MCF 10A (cell line): ENCODE data around the gene SFRP4. TPM values are rescaled to one million over a fixed set of nuclear protein-coding genes. Genes with fewer than 3 reads are reported as not detected.
"Not testable (repeated sequence)": the region's sequence is repeated elsewhere in the genome, so short reads cannot be mapped to it uniquely, and the experiment has no call there.

Experiments used
- BruUV-seq: library from RNA; stranded (reverse); fragments of 400-500 nt; replicated peaks from 2 replicates; lab custom pipeline; 2021; lab: Mats Ljungman, UMichigan
- CTCF ChIA-PET: fragments of 300-600 bp; sonication (Branson Sonifier 250); formaldehyde crosslinking; extraction: SDS; loops from one replicate; lab custom pipeline; 2021; ENCODE audit warnings: antibody characterized with exemption, inconsistent platforms; lab: Yijun Ruan, JAX
- POLR2A ChIA-PET: fragments of 300-600, 350-650 bp; sonication (Branson Sonifier 250); formaldehyde crosslinking; extraction: SDS; loops from one replicate; lab custom pipeline; 2020; ENCODE audit warnings: antibody characterized with exemption, inconsistent platforms; lab: Yijun Ruan, JAX
- DNase-seq: peaks from one replicate; pipeline ENCODE4 v3.0.0-alpha.2; 2018; ENCODE audit not compliant: unreplicated experiment
- H3K27ac Mint-ChIP-seq: one replicate; pipeline ENCODE4 v1.8.0; 2022; ENCODE audit warnings: mild to moderate bottlenecking, low read depth, mixed read lengths; ENCODE audit not compliant: unreplicated experiment
- H3K27me3 Mint-ChIP-seq: one replicate; pipeline ENCODE4 v1.8.0; 2022; ENCODE audit warnings: mixed read lengths; ENCODE audit not compliant: insufficient read depth, unreplicated experiment
- H3K36me3 Mint-ChIP-seq: one replicate; pipeline ENCODE4 v1.8.0; 2022; ENCODE audit warnings: mild to moderate bottlenecking, moderate library complexity, mixed read lengths; ENCODE audit not compliant: insufficient read depth, unreplicated experiment
- H3K4me1 Mint-ChIP-seq: one replicate; pipeline ENCODE4 v1.8.0; 2022; ENCODE audit warnings: mixed read lengths; ENCODE audit not compliant: insufficient read depth, unreplicated experiment
- H3K4me3 Mint-ChIP-seq: one replicate; pipeline ENCODE4 v1.8.0; 2022; ENCODE audit warnings: mild to moderate bottlenecking, moderate library complexity, mixed read lengths; ENCODE audit not compliant: unreplicated experiment
- H3K9me3 Mint-ChIP-seq: one replicate; pipeline ENCODE4 v1.8.0; 2022; ENCODE audit warnings: mixed read lengths; ENCODE audit not compliant: unreplicated experiment
- CTCF ChIP-seq: fragments of 200-600 bp; IDR thresholded peaks from one replicate; pipeline ENCODE4 v1.8.0; 2022; ENCODE audit warnings: antibody characterized with exemption, mild to moderate bottlenecking; ENCODE audit not compliant: unreplicated experiment
- intact Hi-C: fragments of 100-400 bp; cut with micrococcal nuclease; formaldehyde crosslinking; loops from 2 replicates; pipeline ENCODE4 v1.14.1; 2022
- total RNA-seq: library from RNA; stranded (reverse); gene quantifications from 2 replicates; pipeline ENCODE4 v1.2.3, GENCODE V29; 2022

Gene SFRP4
- total RNA-seq, 1 experiment from 2014 or later, result not detected

DNA sequence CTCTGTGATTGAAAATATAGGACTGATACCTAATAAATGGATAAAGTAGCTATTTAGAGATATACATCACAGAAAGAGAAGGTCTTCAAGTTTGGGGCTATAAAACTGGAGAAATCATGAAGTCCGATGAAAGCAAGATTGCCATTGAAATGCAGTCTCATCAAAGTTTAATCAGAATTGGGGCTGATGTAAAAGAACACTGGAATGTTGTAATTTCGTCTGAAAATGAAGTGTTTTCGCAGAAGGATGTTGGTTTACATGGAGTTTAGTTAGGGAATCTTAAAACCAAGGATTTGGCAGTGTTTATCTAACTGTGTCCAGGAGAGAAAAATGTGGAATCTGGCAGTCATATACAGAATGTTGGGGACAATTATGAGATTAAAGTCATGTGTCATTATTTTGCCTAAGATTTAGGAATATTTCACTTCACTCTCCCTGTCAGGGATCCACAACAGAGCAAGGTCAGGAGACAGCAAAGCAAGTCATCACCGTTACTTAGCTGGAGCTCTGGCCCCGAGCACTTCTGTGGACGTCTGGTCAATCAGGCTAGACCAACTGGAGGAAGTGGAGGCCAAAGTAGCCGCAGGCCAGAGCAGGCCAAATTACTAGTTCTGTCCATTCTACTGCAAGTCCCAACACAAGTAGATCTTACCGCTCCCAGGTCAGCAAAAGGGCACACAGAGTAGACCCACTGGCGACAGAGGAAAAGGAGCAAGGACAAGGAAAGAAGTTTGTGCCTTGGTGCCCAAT, 40.8 kb upstream of the SFRP4 start:
- CTCF ChIA-PET, result interaction anchor here (1.2 kb wide), 1 partner anchor 259 kb away, joined by 3 read pairs; no protein-coding TSS in a partner anchor

GRCh38 chr7:37956791-37957190, 40.2 kb upstream of the SFRP4 start:
- Mint-ChIP-seq H3K4me1 (no peaks in the 10 kb centered on the region), H3K4me3 (no peak overlapping the region), H3K36me3 (no peaks in the 10 kb centered on the region), H3K27me3 (peaks cover 13% of the 10 kb centered on the region), H3K9me3 (no peaks in the 10 kb centered on the region), H3K27ac (no peak overlapping the region)
- no peak for TF ChIP-seq CTCF
- no peak for DNase-seq
- intact Hi-C loops, result no loop called here
- CTCF ChIA-PET, result no interaction called here
- no TSS peak for BruUV-seq
- POLR2A ChIA-PET, result no interaction called here

More for the DNA sequence above, 40.8 kb upstream of the SFRP4 start:
- H3K4me1 Mint-ChIP-seq, result no peaks in the 10 kb centered on the region
- peaks cover 13% of the 10 kb centered on the region for H3K27me3 Mint-ChIP-seq
- no peaks in the 10 kb centered on the region for H3K36me3 Mint-ChIP-seq
- intact Hi-C loops, result no loop called here
- no peak for TF ChIP-seq CTCF
- no peak for DNase-seq
- H3K27ac Mint-ChIP-seq, result no peak overlapping the region
- no TSS peak for BruUV-seq
- H3K9me3 Mint-ChIP-seq, result no peaks in the 10 kb centered on the region
- POLR2A ChIA-PET, result no interaction called here
- H3K4me3 Mint-ChIP-seq, result no peak overlapping the region

DNA sequence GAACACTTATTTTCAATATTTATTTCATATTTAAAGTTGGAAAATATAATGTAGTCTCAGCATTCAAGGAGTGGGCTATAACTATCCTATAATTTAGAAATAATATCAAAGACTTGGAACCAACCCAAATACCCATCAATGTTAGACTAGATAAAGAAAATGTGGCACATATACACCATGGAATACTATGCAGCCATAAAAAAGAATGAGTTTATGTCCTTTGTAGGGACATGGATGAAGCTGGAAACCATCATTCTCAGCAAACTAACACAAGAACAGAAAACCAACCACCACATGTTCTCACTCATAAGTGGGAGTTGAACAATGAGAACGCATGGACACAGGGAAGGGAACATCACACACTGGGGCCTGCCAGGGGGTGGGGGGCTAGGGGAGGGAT, 37.6 kb upstream of the SFRP4 start:
- H3K4me1 Mint-ChIP-seq, H3K4me3 Mint-ChIP-seq, intact Hi-C loops, H3K9me3 Mint-ChIP-seq, H3K27ac Mint-ChIP-seq, CTCF ChIA-PET, BruUV-seq, POLR2A ChIA-PET, H3K36me3 Mint-ChIP-seq, DNase-seq: not testable (repeated sequence)
- peaks cover 11% of the 10 kb centered on the region for H3K27me3 Mint-ChIP-seq

GRCh38 chr7:37952240-37952639, 35.6 kb upstream of the SFRP4 start:
- Mint-ChIP-seq H3K27me3 (peaks cover 12% of the 10 kb centered on the region), H3K27ac (no peak overlapping the region)
- CTCF ChIA-PET, result no interaction called here

More at GRCh38 chr7:37952240-37952639, 35.6 kb upstream of the SFRP4 start:
- TF ChIP-seq CTCF, result no peak
- no peaks in the 10 kb centered on the region for H3K36me3 Mint-ChIP-seq
- BruUV-seq, result no TSS peak
- no peak overlapping the region for H3K4me3 Mint-ChIP-seq
- H3K9me3 Mint-ChIP-seq, result no peaks in the 10 kb centered on the region
- POLR2A ChIA-PET, result interaction anchor here (0.7 kb wide), 1 partner anchor 54 kb away, joined by 4 read pairs; no protein-coding TSS in a partner anchor
- no peak for DNase-seq
- H3K4me1 Mint-ChIP-seq, result no peaks in the 10 kb centered on the region
- intact Hi-C loops, result no loop called here
